ENCODE measurements around the gene UGT1A9.

- TF ChIP-seq CTCF (conservative IDR thresholded peaks at IDR 0.05 in 1 of 2, IDR thresholded peaks at IDR 0.05 in 1 of 2; ENCODE audit: low read depth in 1 of 2, low read length in 2 of 2) (no peak), EZH2 (IDR thresholded peaks at IDR 0.05; ENCODE audit: low read length, missing control alignments) (no peak)
These were observed 103.7 kb downstream of the UGT1A9 start for GRCh38 chr2:233775414-233775813.

All from fibroblast of lung (primary cell).